ENCODE results near the gene KXD1. TPM values are rescaled to one million over a fixed set of nuclear protein-coding genes. Genes with fewer than 3 reads are reported as not detected.
"Not testable (repeated sequence)": the region's sequence is repeated elsewhere in the genome, so short reads cannot be mapped to it uniquely, and the experiment has no call there.

The KXD1 gene
- total RNA-seq, 1 experiment from 2014 or later, result 190 TPM

GRCh38 chr19:18586306-18586705 is 28.6 kb downstream of the KXD1 start:
- H3K4me3 ChIP-seq (ENCODE audit: insufficient read depth, low read depth, low read length), result no peak overlapping the region

GRCh38 chr19:18587561-18587960 is 29.9 kb downstream of the KXD1 start:
- Histone ChIP-seq H3K4me3 (ENCODE audit: insufficient read depth, low read depth, low read length) (no peak overlapping the region), H3K36me3 (replicated peaks; ENCODE audit: control insufficient read depth, insufficient read depth, low read length) (peaks cover 2% of the 10 kb centered on the region; the same call in 1 of the 2 replicates), H3K27me3 (ENCODE audit: control insufficient read depth, insufficient read depth, low read length) (no peaks in the 10 kb centered on the region)
- no peak for DNase-seq

More at GRCh38 chr19:18586306-18586705, 28.6 kb downstream of the KXD1 start:
- peaks cover 2% of the 10 kb centered on the region; the same call in 1 of the 2 replicates for H3K36me3 ChIP-seq (replicated peaks; ENCODE audit: control insufficient read depth, insufficient read depth, low read length)
- no peaks in the 10 kb centered on the region for H3K27me3 ChIP-seq (ENCODE audit: control insufficient read depth, insufficient read depth, low read length)
- DNase-seq, result no peak

GRCh38 chr19:18587962-18588610 is 30.4 kb downstream of the KXD1 start:
- peak overlapping the region; percentile 91 for H3K4me3 ChIP-seq (ENCODE audit: insufficient read depth, low read depth, low read length)
- H3K36me3 ChIP-seq (replicated peaks; ENCODE audit: control insufficient read depth, insufficient read depth, low read length), result peaks cover 2% of the 10 kb centered on the region; the same call in 1 of the 2 replicates
- DNase-seq, result peak; percentile 43
- no peaks in the 10 kb centered on the region for H3K27me3 ChIP-seq (ENCODE audit: control insufficient read depth, insufficient read depth, low read length)

GRCh38 chr19:18588611-18589379 is 31.1 kb downstream of the KXD1 start, which contains the start of gene REX1BD:
Gene REX1BD, plus strand, starts transcription at chr19:18588798. Its CDS starts 4 bp downstream, at chr19:18588802.
- Histone ChIP-seq H3K36me3 (replicated peaks; ENCODE audit: control insufficient read depth, insufficient read depth, low read length) (peaks cover 2% of the 10 kb centered on the region; the same call in 1 of the 2 replicates), H3K4me3 (ENCODE audit: insufficient read depth, low read depth, low read length) (peak within 1 kb of the TSS; percentile 91), H3K27me3 (ENCODE audit: control insufficient read depth, insufficient read depth, low read length) (no peaks in the 10 kb centered on the region)
- DNase-seq, result peak; percentile 94

- no peaks in the 10 kb centered on the region for H3K27me3 ChIP-seq (ENCODE audit: control insufficient read depth, insufficient read depth, low read length)
- peak overlapping the region; percentile 91 for H3K4me3 ChIP-seq (ENCODE audit: insufficient read depth, low read depth, low read length)
- peaks cover 2% of the 10 kb centered on the region; the same call in 1 of the 2 replicates for H3K36me3 ChIP-seq (replicated peaks; ENCODE audit: control insufficient read depth, insufficient read depth, low read length)
- peak; percentile 88 for DNase-seq
Measured at GRCh38 chr19:18589380-18590272, 32.0 kb downstream of the KXD1 start.

GRCh38 chr19:18590273-18591272 is 32.9 kb downstream of the KXD1 start:
- Histone ChIP-seq H3K27me3 (ENCODE audit: control insufficient read depth, insufficient read depth, low read length) (no peaks in the 10 kb centered on the region), H3K4me3 (ENCODE audit: insufficient read depth, low read depth, low read length) (peak overlapping the region; percentile 91), H3K36me3 (replicated peaks; ENCODE audit: control insufficient read depth, insufficient read depth, low read length) (peaks cover 2% of the 10 kb centered on the region; the same call in 1 of the 2 replicates)
- peak; percentile 93 for DNase-seq

- Histone ChIP-seq H3K36me3 (replicated peaks; ENCODE audit: control insufficient read depth, insufficient read depth, low read length) (peaks cover 2% of the 10 kb centered on the region; the same call in 1 of the 2 replicates), H3K4me3 (ENCODE audit: insufficient read depth, low read depth, low read length) (no peak overlapping the region), H3K27me3 (ENCODE audit: control insufficient read depth, insufficient read depth, low read length) (no peaks in the 10 kb centered on the region)
- no peak for DNase-seq
Measured at GRCh38 chr19:18591735-18592385, 34.2 kb downstream of the KXD1 start.

- H3K27me3 ChIP-seq (ENCODE audit: control insufficient read depth, insufficient read depth, low read length); H3K4me3 ChIP-seq (ENCODE audit: insufficient read depth, low read depth, low read length); DNase-seq; H3K36me3 ChIP-seq (replicated peaks; ENCODE audit: control insufficient read depth, insufficient read depth, low read length): not testable (repeated sequence)
Measured at GRCh38 chr19:18592732-18593131, 35.1 kb downstream of the KXD1 start.

- Histone ChIP-seq H3K4me3 (ENCODE audit: insufficient read depth, low read depth, low read length) (peak overlapping the region; percentile 47), H3K27me3 (ENCODE audit: control insufficient read depth, insufficient read depth, low read length) (0 out of 2 replicates have a peak, but pooled peaks cover under 1% of the 10 kb centered on the region), H3K36me3 (replicated peaks; ENCODE audit: control insufficient read depth, insufficient read depth, low read length) (peaks cover 2% of the 10 kb centered on the region; the same call in 1 of the 2 replicates)
- peak; percentile 88 for DNase-seq
Measured at GRCh38 chr19:18593367-18594095, 35.9 kb downstream of the KXD1 start.

GRCh38 chr19:18594096-18594823 is 36.6 kb downstream of the KXD1 start:
- 0 out of 2 replicates have a peak, but pooled peaks cover 1% of the 10 kb centered on the region for H3K27me3 ChIP-seq (ENCODE audit: control insufficient read depth, insufficient read depth, low read length)
- peak; percentile 98 for DNase-seq

GRCh38 chr19:18594824-18595373 is 37.2 kb downstream of the KXD1 start:
- Histone ChIP-seq H3K27me3 (ENCODE audit: control insufficient read depth, insufficient read depth, low read length) (0 out of 2 replicates have a peak, but pooled peaks cover 1% of the 10 kb centered on the region), H3K36me3 (replicated peaks; ENCODE audit: control insufficient read depth, insufficient read depth, low read length) (peaks cover 2% of the 10 kb centered on the region; the same call in 1 of the 2 replicates), H3K4me3 (ENCODE audit: insufficient read depth, low read depth, low read length) (peak overlapping the region; percentile 47)
- peak; percentile 87 for DNase-seq

More at GRCh38 chr19:18594096-18594823, 36.6 kb downstream of the KXD1 start:
- peak overlapping the region; percentile 47 for H3K4me3 ChIP-seq (ENCODE audit: insufficient read depth, low read depth, low read length)
- H3K36me3 ChIP-seq (replicated peaks; ENCODE audit: control insufficient read depth, insufficient read depth, low read length), result peaks cover 2% of the 10 kb centered on the region; the same call in 1 of the 2 replicates

Measured in H7 (cell line).